Stimulated activated naive CD8-positive, alpha-beta T cell treated with anti-CD3 and anti-CD28 coated beads, Interleukin-15, amount 100 ng/mL, for 72 hours (primary cell): ENCODE measurements around the gene CMTM3.
"Not testable (repeated sequence)": the region's sequence is repeated elsewhere in the genome, so short reads cannot be mapped to it uniquely, and the experiment has no call there.

Source experiments
- ATAC-seq: fragments of 150-1000 bp; cut with Tn5 transposase; 2 replicates; pipeline ENCODE4 v1.10.0; 2021; ENCODE audit warnings: mild to moderate bottlenecking, moderate library complexity
- DNase-seq, 2 donors: peaks; one replicate each; pipeline ENCODE4 v3.0.0; 2021 to 2022
- H3K27ac Mint-ChIP-seq, 2 donors: one replicate each; pipeline ENCODE4 v1.8.0; 2022; ENCODE audit warnings: mild to moderate bottlenecking in 2 of 2, mixed read lengths in 2 of 2, moderate library complexity in 2 of 2
- H3K27me3 Mint-ChIP-seq: one replicate; pipeline ENCODE4 v1.8.0; 2022; ENCODE audit warnings: mixed read lengths
- H3K4me1 Mint-ChIP-seq: one replicate; pipeline ENCODE4 v1.8.0; 2022; ENCODE audit warnings: mild to moderate bottlenecking, mixed read lengths
- H3K4me3 Mint-ChIP-seq, 2 donors: one replicate each; pipeline ENCODE4 v1.8.0; 2022; ENCODE audit warnings: mild to moderate bottlenecking in 2 of 2, mixed read lengths in 2 of 2, moderate library complexity in 1 of 2
- H3K9me3 Mint-ChIP-seq, 2 donors: one replicate each; pipeline ENCODE4 v1.8.0; 2022; ENCODE audit warnings: mixed read lengths in 2 of 2

CMTM3 gene

GRCh38 chr16:66575060-66575459 lies 29.4 kb upstream of the CMTM3 start:
- no peak overlapping the region for H3K27ac Mint-ChIP-seq
- DNase-seq: no peak
- H3K4me1 Mint-ChIP-seq: peaks cover 18% of the 10 kb centered on the region
- peaks cover 31% of the 10 kb centered on the region for H3K27me3 Mint-ChIP-seq
- no peaks in the 10 kb centered on the region for H3K9me3 Mint-ChIP-seq
- no peak for ATAC-seq
- H3K4me3 Mint-ChIP-seq: no peak overlapping the region

- ATAC-seq: no peak
- DNase-seq: no peak
- Mint-ChIP-seq H3K9me3 (no peaks in the 10 kb centered on the region), H3K27ac (no peak overlapping the region), H3K4me1 (peaks cover 24% of the 10 kb centered on the region), H3K27me3 (peaks cover 43% of the 10 kb centered on the region), H3K4me3 (no peak overlapping the region)
These were observed 28.2 kb upstream of the CMTM3 start for GRCh38 chr16:66576296-66576695.

GRCh38 chr16:66578651-66579531 lies 25.6 kb upstream of the CMTM3 start, which contains the start of gene CMTM2:
TSS of gene CMTM2 (plus strand) at chr16:66579463. CDS start at chr16:66579608, 145 bp downstream.
- peaks cover 31% of the 10 kb centered on the region for H3K4me1 Mint-ChIP-seq
- DNase-seq: no peak
- H3K4me3 Mint-ChIP-seq: peak within 1 kb of the TSS; percentile 70 to 77
- no peaks in the 10 kb centered on the region for H3K9me3 Mint-ChIP-seq
- peak within 1 kb of the TSS; percentile 24 to 76 for H3K27ac Mint-ChIP-seq
- peak; percentile 58 for ATAC-seq
- peaks cover 49% of the 10 kb centered on the region for H3K27me3 Mint-ChIP-seq

GRCh38 chr16:66580605-66581209 lies 23.8 kb upstream of the CMTM3 start:
- ATAC-seq (no peak), DNase-seq (no peak)
- peaks cover 49% of the 10 kb centered on the region for H3K27me3 Mint-ChIP-seq
- H3K27ac Mint-ChIP-seq: no peak overlapping the region
- H3K9me3 Mint-ChIP-seq: no peaks in the 10 kb centered on the region
- H3K4me1 Mint-ChIP-seq: peaks cover 31% of the 10 kb centered on the region
- no peak overlapping the region for H3K4me3 Mint-ChIP-seq

- DNase-seq: no peak
- H3K27me3 Mint-ChIP-seq: peaks cover 49% of the 10 kb centered on the region
These were observed 23.1 kb upstream of the CMTM3 start for GRCh38 chr16:66581246-66581952.

GRCh38 chr16:66585481-66586239 lies 18.8 kb upstream of the CMTM3 start:
- Mint-ChIP-seq H3K27ac (no peak overlapping the region), H3K4me1 (peaks cover 56% of the 10 kb centered on the region)
- no peak for ATAC-seq

More at GRCh38 chr16:66581246-66581952, 23.1 kb upstream of the CMTM3 start:
- no peak for ATAC-seq
- H3K27ac Mint-ChIP-seq: no peak overlapping the region
- peaks cover 32% of the 10 kb centered on the region for H3K4me1 Mint-ChIP-seq
- no peak overlapping the region for H3K4me3 Mint-ChIP-seq
- no peaks in the 10 kb centered on the region for H3K9me3 Mint-ChIP-seq

GRCh38 chr16:66587881-66588600 lies 16.5 kb upstream of the CMTM3 start:
- Mint-ChIP-seq H3K4me1 (peaks cover 47% of the 10 kb centered on the region), H3K27me3 (peaks cover 8% of the 10 kb centered on the region), H3K4me3 (peak overlapping the region; percentile 79 to 85), H3K27ac (peak overlapping the region; percentile 23 to 96), H3K9me3 (no peaks in the 10 kb centered on the region)
- ATAC-seq (no peak), DNase-seq (no peak)

More at GRCh38 chr16:66585481-66586239, 18.8 kb upstream of the CMTM3 start:
- no peak overlapping the region for H3K4me3 Mint-ChIP-seq
- peaks cover 12% of the 10 kb centered on the region for H3K27me3 Mint-ChIP-seq
- DNase-seq: no peak
- H3K9me3 Mint-ChIP-seq: no peaks in the 10 kb centered on the region

- Mint-ChIP-seq H3K4me3 (peak overlapping the region; percentile 76 to 81), H3K4me1 (peaks cover 47% of the 10 kb centered on the region), H3K27ac (peak overlapping the region; percentile 12 to 53), H3K27me3 (peaks cover 8% of the 10 kb centered on the region), H3K9me3 (no peaks in the 10 kb centered on the region)
- DNase-seq: peak; percentile 59 to 79
- ATAC-seq: peak; percentile 98
These were observed 15.4 kb upstream of the CMTM3 start for GRCh38 chr16:66588981-66589713.

- Mint-ChIP-seq H3K27me3 (peaks cover 8% of the 10 kb centered on the region), H3K4me1 (peaks cover 47% of the 10 kb centered on the region), H3K4me3 (peak overlapping the region; percentile 76 to 81), H3K9me3 (no peaks in the 10 kb centered on the region), H3K27ac (peak overlapping the region; percentile 68 to 79)
- DNase-seq: no peak
- peak; percentile 42 for ATAC-seq
These were observed 14.2 kb upstream of the CMTM3 start for GRCh38 chr16:66590322-66590721.

GRCh38 chr16:66591018-66591417 lies 13.5 kb upstream of the CMTM3 start:
- DNase-seq (no peak), ATAC-seq (no peak)
- Mint-ChIP-seq H3K27me3 (peaks cover 8% of the 10 kb centered on the region), H3K27ac (no peak overlapping the region), H3K9me3 (no peaks in the 10 kb centered on the region), H3K4me3 (no peak overlapping the region), H3K4me1 (peaks cover 47% of the 10 kb centered on the region)

- Mint-ChIP-seq H3K27me3 (peaks cover 8% of the 10 kb centered on the region), H3K27ac (no peak overlapping the region), H3K4me3 (no peak overlapping the region), H3K9me3 (no peaks in the 10 kb centered on the region), H3K4me1 (peaks cover 47% of the 10 kb centered on the region)
- ATAC-seq (no peak), DNase-seq (no peak)
These were observed 12.3 kb upstream of the CMTM3 start for GRCh38 chr16:66592241-66592640.

GRCh38 chr16:66592814-66593213 lies 11.7 kb upstream of the CMTM3 start:
- Mint-ChIP-seq H3K9me3 (no peaks in the 10 kb centered on the region), H3K27ac (no peak overlapping the region), H3K27me3 (peaks cover 8% of the 10 kb centered on the region), H3K4me1 (peaks cover 47% of the 10 kb centered on the region), H3K4me3 (no peak overlapping the region)
- ATAC-seq (no peak), DNase-seq (no peak)

GRCh38 chr16:66594739-66595138 lies 9.8 kb upstream of the CMTM3 start:
- Mint-ChIP-seq H3K4me1 (peaks cover 45% of the 10 kb centered on the region), H3K27me3 (peaks cover 8% of the 10 kb centered on the region), H3K4me3 (no peak overlapping the region), H3K27ac (no peak overlapping the region), H3K9me3 (no peaks in the 10 kb centered on the region)
- ATAC-seq (no peak), DNase-seq (no peak)

GRCh38 chr16:66596559-66596958 lies 7.9 kb upstream of the CMTM3 start:
- ATAC-seq, H3K27me3 Mint-ChIP-seq: not testable (repeated sequence)

More at GRCh38 chr16:66596559-66596958, 7.9 kb upstream of the CMTM3 start:
- not testable (repeated sequence) for H3K4me3 Mint-ChIP-seq, DNase-seq, H3K27ac Mint-ChIP-seq
- H3K9me3 Mint-ChIP-seq: peaks cover 8 to 11% of the 10 kb centered on the region in 2 donors
- peaks cover 42% of the 10 kb centered on the region for H3K4me1 Mint-ChIP-seq
